GM12878 (cell line): Measurements from ENCODE around the gene GBX1. TPM values are rescaled to one million over a fixed set of nuclear protein-coding genes. Genes with fewer than 3 reads are reported as not detected.

Experiments
- ATAC-seq: fragments of 200-7000 bp; cut with Tn5 transposase; 3 replicates; pipeline ENCODE4 v1.9.1; 2020; ENCODE audit warnings: mild to moderate bottlenecking, moderate library complexity
- BruUV-seq: library from RNA; stranded (reverse); fragments of 400-500 nt; replicated peaks from 2 replicates; lab custom pipeline; 2021; lab: Mats Ljungman, UMichigan
- CTCF ChIA-PET: fragments of 300-600 bp; sonication (Branson Sonifier 250); formaldehyde crosslinking; extraction: SDS; loops from one replicate; lab custom pipeline; 2021; ENCODE audit warnings: inconsistent platforms; lab: Yijun Ruan, JAX
- POLR2A ChIA-PET: fragments of 350-600 bp; formaldehyde crosslinking; extraction: SDS; loops from one replicate; lab custom pipeline; 2021; ENCODE audit warnings: inconsistent platforms; lab: Charles Lee
- RAD21 ChIA-PET: fragments of 300-600 bp; sonication (Branson Sonifier 250); formaldehyde crosslinking; loops from one replicate; lab custom pipeline; 2023; ENCODE audit warnings: antibody characterized with exemption; ENCODE audit not compliant: unreplicated experiment; lab: Charles Lee
- SMC1A ChIA-PET: fragments of 300-600 bp; sonication (Branson Sonifier 250); formaldehyde crosslinking; loops from one replicate; lab custom pipeline; 2023; ENCODE audit not compliant: unreplicated experiment, uncharacterized antibody; lab: Charles Lee
- DNase-seq: peaks from one replicate; pipeline ENCODE4 v3.0.0-alpha.2; 2011; ENCODE audit warnings: low read depth, low spot score
- FAIRE-seq: peaks from 3 replicates; lab custom pipeline; 2011; peaks lifted over from hg19 to GRCh38; lab: Jason Lieb, UNC
- H2AFZ ChIP-seq: 2 replicates; pipeline ENCODE4 v1.6.0; 2011; ENCODE audit warnings: low read depth, low read length, control low read depth; ENCODE audit not compliant: control insufficient read depth
- H3K27ac ChIP-seq: 2 replicates; pipeline ENCODE4 v1.5.1; 2011; ENCODE audit warnings: control low read depth; ENCODE audit not compliant: control insufficient read depth, insufficient read depth
- H3K27me3 ChIP-seq, 2 experiments: replicated peaks in 1 of 2; 2 replicates each; pipeline versions ENCODE4 v1.6.0 to v1.6.1; 2011; ENCODE audit warnings: low read length in 1 of 2; ENCODE audit not compliant: control insufficient read depth in 2 of 2, insufficient read depth in 2 of 2
- H3K36me3 ChIP-seq, 2 experiments: 2 replicates each; pipeline ENCODE4 v1.5.1; 2011; ENCODE audit warnings: low read length in 1 of 2; ENCODE audit not compliant: control insufficient read depth in 2 of 2, insufficient read depth in 2 of 2
- H3K4me1 ChIP-seq: 2 replicates; pipeline ENCODE4 v1.6.1; 2011; ENCODE audit warnings: mild to moderate bottlenecking, low read length, moderate library complexity, mixed read lengths; ENCODE audit not compliant: control insufficient read depth, insufficient read depth
- H3K4me2 ChIP-seq: 2 replicates; pipeline ENCODE4 v1.6.0; 2011; ENCODE audit warnings: control low read depth; ENCODE audit not compliant: control insufficient read depth, insufficient read depth
- H3K4me3 ChIP-seq: fragments of 200-600 bp; sonication (generic); 2 replicates; pipeline ENCODE4 v1.5.1; 2016
- H3K79me2 ChIP-seq: 2 replicates; pipeline ENCODE4 v1.6.0; 2011; ENCODE audit warnings: low read length; ENCODE audit not compliant: control insufficient read depth, insufficient read depth
- H3K9ac ChIP-seq: 2 replicates; pipeline ENCODE4 v1.8.0; 2011; ENCODE audit warnings: low read length, control low read depth, mixed read lengths; ENCODE audit not compliant: control insufficient read depth, insufficient read depth
- H3K9me3 ChIP-seq: replicated peaks from 3 replicates; pipeline ENCODE4 v1.5.1; 2011; ENCODE audit warnings: mild to moderate bottlenecking, low read length; ENCODE audit not compliant: control insufficient read depth, insufficient read depth
- H4K20me1 ChIP-seq: 2 replicates; pipeline ENCODE4 v1.6.0; 2011; ENCODE audit not compliant: control insufficient read depth, insufficient read depth
- CREM ChIP-seq: IDR thresholded peaks from 2 replicates; pipeline ENCODE4 v1.6.1; 2014; ENCODE audit warnings: antibody characterized with exemption, low read depth
- MAX ChIP-seq: IDR thresholded peaks from 2 replicates; pipeline ENCODE4 v1.6.1; 2012; ENCODE audit warnings: low read depth, low read length, improper control_type of control experiment
- PKNOX1 ChIP-seq: fragments of 450-650 bp; IDR thresholded peaks from 2 replicates; pipeline ENCODE4 v1.6.1; 2016; ENCODE audit warnings: mild to moderate bottlenecking
- POLR2AphosphoS2 ChIP-seq: IDR thresholded peaks from 2 replicates; pipeline ENCODE4 v1.6.1; 2011; ENCODE audit warnings: low read depth, mild to moderate bottlenecking, low read length, improper control_type of control experiment, moderate library complexity
- SMARCA5 ChIP-seq: fragments of 450-650 bp; IDR thresholded peaks from 2 replicates; pipeline ENCODE4 v1.6.1; 2017; ENCODE audit warnings: mild to moderate bottlenecking
- ZBTB33 ChIP-seq: fragments of 450-650 bp; IDR thresholded peaks from 2 replicates; pipeline ENCODE4 v1.6.1; 2017; ENCODE audit warnings: mild to moderate bottlenecking
- WGBS: methylation state at CpG from one replicate; pipeline ENCODE4 v1.1.6; 2016; ENCODE audit warnings: low lambda C conversion rate; ENCODE audit not compliant: insufficient replicate concordance, insufficient coverage; ENCODE audit errors: missing lambda C conversion rate; 5-methylcytosine and 5-hydroxymethylcytosine counted together
- in situ Hi-C: fragments of 300-500 bp; cut with MboI; formaldehyde crosslinking; loops from 9 replicates; pipeline ENCODE4 v1.14.3; 2018; ENCODE audit warnings: mixed read lengths
- intact Hi-C: fragments of 100-400 bp; cut with micrococcal nuclease; formaldehyde crosslinking; loops from one replicate; pipeline ENCODE4 v1.14.2; 2022; ENCODE audit not compliant: unreplicated experiment
- polyA plus RNA-seq, 11 experiments: library from polyadenylated mRNA; depleted of rRNA in 4 of 11; unstranded in 6 of 11; stranded (reverse) in 5 of 11; fragments of >200 nt; fragmentation: Nextera tagmentation in 4 of 11; fragmentation: Illumina TruSeq in 1 of 11; extraction: Ambion mirVana in 4 of 11; extraction: Trizol in 1 of 11; gene quantifications; 1 replicate in 1 of 11; 2 replicates in 10 of 11; pipeline versions ENCODE4 v1.2.1 to v1.2.3, GENCODE V29; 2011 to 2016; ENCODE audit warnings: inconsistent platforms in 2 of 11, missing spikeins in 2 of 11, low read depth in 1 of 11
- total RNA-seq, 4 experiments: library from RNA; depleted of rRNA in 3 of 4; stranded (reverse); fragments of >200 nt in 3 of 4; fragmentation: Illumina TruSeq in 1 of 4; extraction: Trizol in 1 of 4; gene quantifications; 2 replicates each; pipeline versions ENCODE4 v1.2.1 to v1.2.3, GENCODE V29; 2013 to 2021

GBX1 gene
- total and polyA plus RNA-seq, 10 of the 15 experiments (the other 5 are each of a cell fraction or from before 2014, with no cell fraction given) = not detected

- BruUV-seq = no TSS peak
- Histone ChIP-seq H3K27me3 (no peaks in the 10 kb centered on the region), H3K4me1 (no peaks in the 10 kb centered on the region), H3K4me3 (no peak overlapping the region), H3K9ac (no peak overlapping the region), H3K27ac (no peak overlapping the region), H4K20me1 (no peaks in the 10 kb centered on the region), H3K79me2 (no peaks in the 10 kb centered on the region), H2AFZ (no peak overlapping the region), H3K4me2 (no peak overlapping the region), H3K36me3 (peaks cover 9 to 22% of the 10 kb centered on the region in 2 experiments; a peak in 3 of 4 replicates), H3K9me3 (no peaks in the 10 kb centered on the region)
- ChIA-PET POLR2A (no interaction called here), RAD21 (interaction anchor here (1.0 to 1.4 kb wide), 3 partner anchors 27 to 225 kb away, joined by 3 to 16 read pairs (median 3); no protein-coding TSS in a partner anchor), SMC1A (interaction anchor here (0.6 to 1.0 kb wide), 4 partner anchors 115 to 227 kb away, joined by 3 to 10 read pairs (median 3); no protein-coding TSS in a partner anchor), CTCF (interaction anchor here (0.6 to 3.5 kb wide), 29 partner anchors 8 to 229 kb away, joined by 3 to 41 read pairs (median 4); partner anchors contain the start of genes ABCB8, ABCF2, NOS3 and SLC4A2)
- in situ Hi-C loops (no loop called here), intact Hi-C loops (no loop called here)
- no peak for FAIRE-seq
- DNase-seq = no peak
- WGBS = 84% methylated on average over 42 of the region's 50 CpGs
- no peak; the same call in 2 of the 3 replicates for ATAC-seq
- no peak for TF ChIP-seq POLR2AphosphoS2
- no peak for TF ChIP-seq PKNOX1
- TF ChIP-seq CREM = no peak
- TF ChIP-seq MAX = no peak
- TF ChIP-seq SMARCA5 = no peak
- TF ChIP-seq ZBTB33 = no peak
Observed at GRCh38 chr7:151123158-151123821, 44.2 kb downstream of the GBX1 start.
